Mesenchymal stem cell (in vitro differentiated cells and primary cell): ENCODE measurements around the gene CLSTN3.

Source experiments
- DNase-seq: peaks from one replicate; pipeline ENCODE4 v3.0.0-alpha.2; 2013
- H2AFZ ChIP-seq: one replicate; pipeline ENCODE4 v1.6.1; 2013; ENCODE audit warnings: low read depth, mild to moderate bottlenecking, control low read depth, inconsistent platforms, low read length, moderate library complexity
- H2AK5ac ChIP-seq: 2 replicates; pipeline ENCODE4 v1.6.1; 2013; ENCODE audit warnings: low read length, moderate library complexity, mild to moderate bottlenecking, inconsistent platforms; ENCODE audit not compliant: severe bottlenecking
- H2BK120ac ChIP-seq: one replicate; pipeline ENCODE4 v1.6.1; 2013; ENCODE audit warnings: low read depth, mild to moderate bottlenecking, inconsistent platforms, low read length, moderate library complexity
- H2BK12ac ChIP-seq, 2 experiments: one replicate each; pipeline ENCODE4 v1.6.1; 2013; ENCODE audit warnings: inconsistent platforms in 2 of 2, low read length in 2 of 2, mild to moderate bottlenecking in 2 of 2, moderate library complexity in 2 of 2, control low read depth in 1 of 2
- H2BK15ac ChIP-seq: one replicate; pipeline ENCODE4 v1.6.1; 2013; ENCODE audit warnings: mild to moderate bottlenecking, low read depth, inconsistent platforms; ENCODE audit not compliant: poor library complexity, severe bottlenecking
- H2BK5ac ChIP-seq: 2 replicates; pipeline ENCODE4 v1.6.1; 2013; ENCODE audit warnings: low read depth, mild to moderate bottlenecking, low read length, control low read depth, inconsistent platforms; ENCODE audit not compliant: poor library complexity, severe bottlenecking
- H3K14ac ChIP-seq, 2 experiments: one replicate each; pipeline ENCODE4 v1.6.1; 2013; ENCODE audit warnings: inconsistent platforms in 2 of 2, low read length in 2 of 2, control low read depth in 1 of 2, mild to moderate bottlenecking in 1 of 2, moderate library complexity in 1 of 2
- H3K18ac ChIP-seq, 2 experiments: one replicate each; pipeline ENCODE4 v1.6.1; 2013; ENCODE audit warnings: inconsistent platforms in 2 of 2, low read length in 2 of 2, control low read depth in 1 of 2, low read depth in 1 of 2, mild to moderate bottlenecking in 1 of 2
- H3K23ac ChIP-seq, 2 experiments: one replicate each; pipeline ENCODE4 v1.6.1; 2013; ENCODE audit warnings: inconsistent platforms in 2 of 2, low read length in 2 of 2, mild to moderate bottlenecking in 2 of 2, moderate library complexity in 2 of 2, control low read depth in 1 of 2
- H3K27ac ChIP-seq: 2 replicates; pipeline ENCODE4 v1.5.1; 2013; ENCODE audit warnings: mild to moderate bottlenecking, moderate library complexity, low read length, control low read depth, inconsistent platforms; ENCODE audit not compliant: poor library complexity, severe bottlenecking
- H3K27me3 ChIP-seq, 2 experiments: 2 replicates each; pipeline versions ENCODE4 v1.6.1 to v1.7.0; 2013; ENCODE audit warnings: low read length in 2 of 2, mild to moderate bottlenecking in 2 of 2, moderate library complexity in 2 of 2, control low read depth in 1 of 2, inconsistent platforms in 1 of 2; ENCODE audit not compliant: control insufficient read depth in 1 of 2, insufficient read depth in 1 of 2
- H3K36me3 ChIP-seq, 2 experiments: 2 replicates each; pipeline versions ENCODE4 v1.6.1 to v1.7.0; 2013; ENCODE audit warnings: low read length in 2 of 2, control low read depth in 1 of 2, inconsistent platforms in 1 of 2, low read depth in 1 of 2, mild to moderate bottlenecking in 1 of 2; ENCODE audit not compliant: insufficient read depth in 2 of 2, control insufficient read depth in 1 of 2
- H3K4ac ChIP-seq, 2 experiments: one replicate each; pipeline ENCODE4 v1.6.1; 2013; ENCODE audit warnings: inconsistent platforms in 2 of 2, low read length in 2 of 2, mild to moderate bottlenecking in 2 of 2, moderate library complexity in 2 of 2, control low read depth in 1 of 2, low read depth in 1 of 2
- H3K4me1 ChIP-seq: 2 replicates; pipeline ENCODE4 v1.6.1; 2013; ENCODE audit warnings: low read depth, low read length, control low read depth; ENCODE audit not compliant: control insufficient read depth, insufficient read depth
- H3K4me2 ChIP-seq: 2 replicates; pipeline ENCODE4 v1.6.1; 2013; ENCODE audit warnings: low read length, mild to moderate bottlenecking, inconsistent platforms; ENCODE audit not compliant: poor library complexity, severe bottlenecking
- H3K4me3 ChIP-seq, 2 experiments: 2 replicates each; pipeline versions ENCODE4 v1.5.1 to v1.7.0; 2013; ENCODE audit warnings: low read length in 2 of 2, mild to moderate bottlenecking in 2 of 2, control low read depth in 1 of 2, low read depth in 1 of 2; ENCODE audit not compliant: insufficient read depth in 1 of 2
- H3K79me1 ChIP-seq: replicated peaks from 2 replicates; pipeline ENCODE4 v1.6.1; 2013; ENCODE audit warnings: mild to moderate bottlenecking, control low read depth, low read length, inconsistent platforms; ENCODE audit not compliant: poor library complexity, severe bottlenecking
- H3K9ac ChIP-seq: 2 replicates; pipeline ENCODE4 v1.7.0; 2013; ENCODE audit warnings: mild to moderate bottlenecking, low read length, moderate library complexity
- H3K9me3 ChIP-seq: 2 replicates; pipeline ENCODE4 v1.7.0; 2013; ENCODE audit warnings: mild to moderate bottlenecking, low read length; ENCODE audit not compliant: control insufficient read depth
- H4K8ac ChIP-seq: one replicate; pipeline ENCODE4 v1.6.1; 2013; ENCODE audit warnings: inconsistent platforms, mild to moderate bottlenecking, low read length, moderate library complexity
- H4K91ac ChIP-seq: one replicate; pipeline ENCODE4 v1.6.1; 2013; ENCODE audit warnings: mild to moderate bottlenecking, low read length, inconsistent platforms
- WGBS: methylation state at CpG from one replicate; pipeline ENCODE4 v1.1.7; 2013; ENCODE audit warnings: mixed read lengths; 5-methylcytosine and 5-hydroxymethylcytosine counted together

Gene CLSTN3

GRCh38 chr12:7150841-7151240, 20.7 kb downstream of the CLSTN3 start:
- H2AFZ ChIP-seq = no peak overlapping the region
- H3K9me3 ChIP-seq = no peaks in the 10 kb centered on the region
- no peak overlapping the region for H4K91ac ChIP-seq
- H3K4me2 ChIP-seq = no peak overlapping the region
- H4K8ac ChIP-seq = no peak overlapping the region
- no peak overlapping the region for H3K4me3 ChIP-seq
- no peak overlapping the region for H3K18ac ChIP-seq
- peaks cover 49 to 67% of the 10 kb centered on the region in 2 experiments for H3K36me3 ChIP-seq
- H3K4ac ChIP-seq = no peak overlapping the region
- DNase-seq = no peak
- H2BK120ac ChIP-seq = no peak overlapping the region
- H3K14ac ChIP-seq = no peak overlapping the region
- H2BK12ac ChIP-seq = no peak overlapping the region
- no peak overlapping the region for H3K23ac ChIP-seq
- no peaks in the 10 kb centered on the region for H3K27me3 ChIP-seq
- H3K9ac ChIP-seq = no peak overlapping the region
- no peak overlapping the region for H2BK15ac ChIP-seq
- no peak overlapping the region for H2AK5ac ChIP-seq
- peaks cover 3% of the 10 kb centered on the region for H3K4me1 ChIP-seq
- H2BK5ac ChIP-seq = no peak overlapping the region
- no peaks in the 10 kb centered on the region for H3K79me1 ChIP-seq
- WGBS = 91% methylated on average over 6 of the region's 6 CpGs
- no peak overlapping the region for H3K27ac ChIP-seq

- no peak overlapping the region for H3K18ac ChIP-seq
- no peak overlapping the region for H2BK15ac ChIP-seq
- peaks cover 3% of the 10 kb centered on the region for H3K4me1 ChIP-seq
- DNase-seq = no peak
- H3K14ac ChIP-seq = no peak overlapping the region
- H3K79me1 ChIP-seq = no peaks in the 10 kb centered on the region
- no peak overlapping the region for H3K27ac ChIP-seq
- H3K9me3 ChIP-seq = no peaks in the 10 kb centered on the region
- no peak overlapping the region for H2BK120ac ChIP-seq
- H4K91ac ChIP-seq = no peak overlapping the region
- WGBS = 94% methylated on average over 6 of the region's 6 CpGs
- H3K27me3 ChIP-seq = no peaks in the 10 kb centered on the region
- no peak overlapping the region for H2BK5ac ChIP-seq
- no peak overlapping the region for H2BK12ac ChIP-seq
- no peak overlapping the region for H2AFZ ChIP-seq
- no peak overlapping the region for H3K4me2 ChIP-seq
- H3K23ac ChIP-seq = no peak overlapping the region
- no peak overlapping the region for H4K8ac ChIP-seq
- H3K4me3 ChIP-seq = no peak overlapping the region
- no peak overlapping the region for H3K9ac ChIP-seq
- no peak overlapping the region for H3K4ac ChIP-seq
- H3K36me3 ChIP-seq = peaks cover 52 to 63% of the 10 kb centered on the region in 2 experiments
- H2AK5ac ChIP-seq = no peak overlapping the region
Observed at GRCh38 chr12:7151532-7151931, 21.4 kb downstream of the CLSTN3 start.

- no peak overlapping the region for H4K91ac ChIP-seq
- 87% methylated on average over 4 of the region's 4 CpGs for WGBS
- H3K4ac ChIP-seq = no peak overlapping the region
- peaks cover 3% of the 10 kb centered on the region for H3K4me1 ChIP-seq
- no peak overlapping the region for H2BK5ac ChIP-seq
- no peak overlapping the region for H2AFZ ChIP-seq
- no peak overlapping the region for H3K18ac ChIP-seq
- no peak overlapping the region for H2BK15ac ChIP-seq
- no peak overlapping the region for H2BK120ac ChIP-seq
- no peak overlapping the region for H3K4me2 ChIP-seq
- peaks cover 58 to 63% of the 10 kb centered on the region in 2 experiments for H3K36me3 ChIP-seq
- no peak overlapping the region for H3K27ac ChIP-seq
- H3K27me3 ChIP-seq = no peaks in the 10 kb centered on the region
- no peak overlapping the region for H2BK12ac ChIP-seq
- H3K9me3 ChIP-seq = no peaks in the 10 kb centered on the region
- no peak overlapping the region for H3K14ac ChIP-seq
- H2AK5ac ChIP-seq = no peak overlapping the region
- no peak overlapping the region for H3K9ac ChIP-seq
- no peaks in the 10 kb centered on the region for H3K79me1 ChIP-seq
- H4K8ac ChIP-seq = no peak overlapping the region
- H3K23ac ChIP-seq = no peak overlapping the region
- DNase-seq = no peak
- no peak overlapping the region for H3K4me3 ChIP-seq
Observed at GRCh38 chr12:7152818-7153217, 22.6 kb downstream of the CLSTN3 start.

DNA sequence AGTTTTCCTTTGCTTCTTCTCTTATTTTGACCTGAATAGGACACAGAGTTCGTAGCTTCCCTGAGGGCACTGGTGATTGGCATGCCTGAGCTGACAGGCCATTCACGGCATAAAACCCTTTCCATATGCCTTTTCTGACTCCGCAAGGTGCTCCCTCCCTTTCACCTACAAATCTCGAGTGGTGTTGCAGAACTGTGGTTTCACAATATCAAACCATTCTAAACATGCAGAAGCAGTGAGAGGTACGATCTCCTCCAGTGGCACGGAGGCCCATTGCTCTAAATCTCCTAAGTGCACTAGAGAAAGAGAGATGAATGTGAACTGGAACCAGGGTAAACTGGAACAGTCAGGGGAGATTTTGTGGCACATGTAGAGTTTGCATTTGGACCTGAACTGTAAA, 23.9 kb downstream of the CLSTN3 start:
- H2BK120ac ChIP-seq = no peak overlapping the region
- no peak overlapping the region for H2BK12ac ChIP-seq
- no peak overlapping the region for H3K23ac ChIP-seq
- H3K79me1 ChIP-seq = no peaks in the 10 kb centered on the region
- H3K18ac ChIP-seq = no peak overlapping the region
- H3K9me3 ChIP-seq = no peaks in the 10 kb centered on the region
- H2AFZ ChIP-seq = no peak overlapping the region
- H2AK5ac ChIP-seq = no peak overlapping the region
- no peak overlapping the region for H3K9ac ChIP-seq
- peaks cover 3% of the 10 kb centered on the region for H3K4me1 ChIP-seq
- no peak overlapping the region for H2BK5ac ChIP-seq
- no peak overlapping the region for H4K91ac ChIP-seq
- no peak for DNase-seq
- 88% methylated on average over 6 of the region's 6 CpGs for WGBS
- no peaks in the 10 kb centered on the region for H3K27me3 ChIP-seq
- no peak overlapping the region for H3K27ac ChIP-seq
- no peak overlapping the region for H2BK15ac ChIP-seq
- H4K8ac ChIP-seq = no peak overlapping the region
- H3K36me3 ChIP-seq = peaks cover 53 to 65% of the 10 kb centered on the region in 2 experiments
- no peak overlapping the region for H3K4ac ChIP-seq
- no peak overlapping the region for H3K4me3 ChIP-seq
- no peak overlapping the region for H3K4me2 ChIP-seq
- H3K14ac ChIP-seq = no peak overlapping the region
